GM18867 (cell line): ENCODE measurements around the gene GPRIN3.

Experiments
- ATAC-seq: cut with Tn5 transposase; IDR thresholded peaks from one replicate; pipeline ENCODE4 v1.9.1; 2021; ENCODE audit warnings: mild to moderate bottlenecking, moderate library complexity; ENCODE audit not compliant: unreplicated experiment

GPRIN3 gene

GRCh38 chr4:89293299-89293698, 14.3 kb downstream of the GPRIN3 start:
- ATAC-seq: no peak

- ATAC-seq: no peak
These were observed 16.7 kb downstream of the GPRIN3 start for GRCh38 chr4:89290727-89291516.

- ATAC-seq: no peak
These were observed 18.3 kb downstream of the GPRIN3 start for GRCh38 chr4:89289312-89289711.

- ATAC-seq: no peak
These were observed 19.2 kb downstream of the GPRIN3 start for GRCh38 chr4:89288430-89288829.

GRCh38 chr4:89287945-89288344, 19.7 kb downstream of the GPRIN3 start:
- ATAC-seq: no peak

- ATAC-seq: no peak
These were observed 21.9 kb downstream of the GPRIN3 start for GRCh38 chr4:89285745-89286144.

- no peak for ATAC-seq
These were observed 22.8 kb downstream of the GPRIN3 start for GRCh38 chr4:89284828-89285227.

GRCh38 chr4:89284020-89284424, 23.6 kb downstream of the GPRIN3 start:
- no peak for ATAC-seq

- no peak for ATAC-seq
These were observed 24.2 kb downstream of the GPRIN3 start for GRCh38 chr4:89283226-89284009.

- ATAC-seq: no peak
These were observed 28.2 kb downstream of the GPRIN3 start for GRCh38 chr4:89279385-89279784.

GRCh38 chr4:89277412-89277811, 30.2 kb downstream of the GPRIN3 start:
- ATAC-seq: no peak

- ATAC-seq: no peak
These were observed 31.3 kb downstream of the GPRIN3 start for GRCh38 chr4:89276296-89276695.

- no peak for ATAC-seq
These were observed 32.0 kb downstream of the GPRIN3 start for GRCh38 chr4:89275587-89275986.

GRCh38 chr4:89273741-89274141, 33.9 kb downstream of the GPRIN3 start:
- ATAC-seq: no peak

GRCh38 chr4:89270792-89271191, 36.8 kb downstream of the GPRIN3 start:
- peak; percentile 41 for ATAC-seq

GRCh38 chr4:89269121-89269666, 38.4 kb downstream of the GPRIN3 start:
- no peak for ATAC-seq

GRCh38 chr4:89268679-89269078, 38.9 kb downstream of the GPRIN3 start:
- ATAC-seq: no peak

GRCh38 chr4:89267846-89268245, 39.8 kb downstream of the GPRIN3 start:
- ATAC-seq: no peak

- no peak for ATAC-seq
These were observed 40.2 kb downstream of the GPRIN3 start for GRCh38 chr4:89267392-89267791.

- ATAC-seq: no peak
These were observed 41.5 kb downstream of the GPRIN3 start for GRCh38 chr4:89266128-89266527.

GRCh38 chr4:89263265-89263664, 44.3 kb downstream of the GPRIN3 start:
- no peak for ATAC-seq
